DOHH2 (cell line): ENCODE results near the gene CLEC17A.

Experiments used
- H3F3A ChIP-seq: fragments of 200-600 bp; sonication (generic), shearing (Covaris generic); 2 replicates; pipeline ENCODE4 v1.6.0; 2016; ENCODE audit warnings: antibody characterized with exemption, mild to moderate bottlenecking; ENCODE audit not compliant: control insufficient read depth, insufficient read depth
- H3K27ac ChIP-seq: fragments of 200-600 bp; sonication (generic); 2 replicates; pipeline ENCODE4 v1.5.1; 2014; ENCODE audit warnings: low read depth, mild to moderate bottlenecking, low read length, moderate library complexity
- H3K27me3 ChIP-seq: fragments of 200-600 bp; sonication (generic); 2 replicates; pipeline ENCODE4 v1.6.1; 2014; ENCODE audit warnings: mild to moderate bottlenecking, low read length, mixed read lengths; ENCODE audit not compliant: control insufficient read depth
- H3K36me3 ChIP-seq: fragments of 200-600 bp; sonication (generic); 2 replicates; pipeline ENCODE4 v1.6.1; 2014; ENCODE audit warnings: mild to moderate bottlenecking, low read length, moderate library complexity, mixed read lengths; ENCODE audit not compliant: control insufficient read depth
- H3K4me1 ChIP-seq: fragments of 200-600 bp; sonication (generic); 2 replicates; pipeline ENCODE4 v1.6.1; 2014; ENCODE audit warnings: mild to moderate bottlenecking, low read length, mixed read lengths; ENCODE audit not compliant: control insufficient read depth
- H3K4me2 ChIP-seq: fragments of 200-600 bp; sonication (generic); 2 replicates; pipeline ENCODE4 v1.6.0; 2014; ENCODE audit warnings: mild to moderate bottlenecking, low read length, moderate library complexity
- H3K4me3 ChIP-seq: fragments of 200-600 bp; sonication (generic); 2 replicates; pipeline ENCODE4 v1.5.1; 2014; ENCODE audit warnings: mild to moderate bottlenecking, low read length, mixed read lengths
- H3K79me2 ChIP-seq: fragments of 200-600 bp; sonication (generic); 2 replicates; pipeline ENCODE4 v1.6.1; 2014; ENCODE audit warnings: mild to moderate bottlenecking, low read length, mixed read lengths; ENCODE audit not compliant: control insufficient read depth
- H3K9me2 ChIP-seq: fragments of 200-600 bp; sonication (generic); replicated peaks from 2 replicates; pipeline ENCODE4 v1.6.1; 2014; ENCODE audit warnings: mild to moderate bottlenecking, low read length, mixed read lengths; ENCODE audit not compliant: control insufficient read depth
- H3K9me3 ChIP-seq: fragments of 200-600 bp; sonication (generic); 2 replicates; pipeline ENCODE4 v1.6.1; 2014; ENCODE audit warnings: antibody characterized with exemption, low read length, mixed read lengths; ENCODE audit not compliant: control insufficient read depth, insufficient read depth
- H4K20me1 ChIP-seq: fragments of 200-600 bp; sonication (generic); 2 replicates; pipeline ENCODE4 v1.6.0; 2014; ENCODE audit warnings: low read depth, mild to moderate bottlenecking, antibody characterized with exemption, low read length, moderate library complexity; ENCODE audit not compliant: control insufficient read depth, insufficient read depth
- CTCF ChIP-seq: fragments of 200-600 bp; sonication (generic); IDR thresholded peaks from one replicate; pipeline ENCODE4 v1.5.1; 2014; ENCODE audit warnings: antibody characterized with exemption, mild to moderate bottlenecking, low read depth, low read length; ENCODE audit not compliant: poor library complexity, severe bottlenecking
- EZH2phosphoT487 ChIP-seq: fragments of 200-600 bp; sonication (generic); IDR thresholded peaks from 2 replicates; pipeline ENCODE4 v1.6.1; 2017; ENCODE audit warnings: borderline replicate concordance, mild to moderate bottlenecking, antibody characterized with exemption, low read length, moderate library complexity, mixed read lengths

CLEC17A gene

GRCh38 chr19:14659874-14660489 is 77.1 kb downstream of the CLEC17A start:
- Histone ChIP-seq H3K9me3 (no peaks in the 10 kb centered on the region), H3K27me3 (no peaks in the 10 kb centered on the region), H3K4me3 (no peak overlapping the region), H3K4me1 (peaks cover 14% of the 10 kb centered on the region), H3K79me2 (no peaks in the 10 kb centered on the region), H3F3A (peaks cover 3% of the 10 kb centered on the region; the same call in 1 of the 2 replicates), H3K27ac (no peak overlapping the region), H3K4me2 (no peak overlapping the region), H3K9me2 (no peaks in the 10 kb centered on the region), H3K36me3 (no peaks in the 10 kb centered on the region), H4K20me1 (no peaks in the 10 kb centered on the region)
- TF ChIP-seq EZH2phosphoT487 (no peak), CTCF (no peak)

- no peaks in the 10 kb centered on the region for H3K9me2 ChIP-seq
- no peak for TF ChIP-seq EZH2phosphoT487
- TF ChIP-seq CTCF: no peak
- H3K9me3 ChIP-seq: no peaks in the 10 kb centered on the region
- H3F3A ChIP-seq: peaks cover 3% of the 10 kb centered on the region; the same call in 1 of the 2 replicates
- peaks cover 14% of the 10 kb centered on the region for H3K4me1 ChIP-seq
- no peaks in the 10 kb centered on the region for H3K27me3 ChIP-seq
- H3K4me3 ChIP-seq: no peak overlapping the region
- no peaks in the 10 kb centered on the region for H4K20me1 ChIP-seq
- no peak overlapping the region for H3K27ac ChIP-seq
- no peaks in the 10 kb centered on the region for H3K36me3 ChIP-seq
- H3K79me2 ChIP-seq: no peaks in the 10 kb centered on the region
- peak overlapping the region; percentile 10; the same call in 1 of the 2 replicates for H3K4me2 ChIP-seq
Measured at GRCh38 chr19:14661372-14661924, 78.6 kb downstream of the CLEC17A start.
